Upper lobe of right lung (tissue), 1 donor: ENCODE data around the gene GPR3. TPM values are rescaled to one million over a fixed set of nuclear protein-coding genes. Genes with fewer than 3 reads are reported as not detected.

ENCODE experiments used
- ATAC-seq: fragments of 200-7000 bp; cut with Tn5 transposase; one replicate; pipeline ENCODE4 v1.9.1; 2020; ENCODE audit warnings: mild to moderate bottlenecking, moderate library complexity
- DNase-seq: peaks from one replicate; pipeline ENCODE4 v3.0.0-alpha.2; 2020
- H3K27ac ChIP-seq: fragments of 200-600 bp; one replicate; pipeline ENCODE4 v1.8.0; 2022
- H3K27me3 ChIP-seq: fragments of 200-600 bp; one replicate; pipeline ENCODE4 v1.8.0; 2022; ENCODE audit warnings: mild to moderate bottlenecking
- H3K36me3 ChIP-seq: fragments of 200-600 bp; one replicate; pipeline ENCODE4 v1.8.0; 2022
- H3K4me1 ChIP-seq: fragments of 200-600 bp; one replicate; pipeline ENCODE4 v1.8.0; 2022
- H3K4me3 ChIP-seq: fragments of 200-600 bp; one replicate; pipeline ENCODE4 v1.8.0; 2022; ENCODE audit warnings: mild to moderate bottlenecking
- H3K9me3 ChIP-seq: fragments of 200-600 bp; one replicate; pipeline ENCODE4 v1.8.0; 2022
- intact Hi-C: fragments of 100-400 bp; cut with DNase I; formaldehyde crosslinking; loops from one replicate; pipeline ENCODE4 v1.11.0; 2022
- total RNA-seq: library from RNA; stranded (reverse); fragmentation: NEBNext Ultra II Directional; extraction: Animal tissue kit (Norgen Biotek cat#: 25700); gene quantifications from one replicate; pipeline ENCODE4 v1.2.1, GENCODE V29; 2021
- TF ChIP-seq, protein P1 (sequence below): fragments of 200-600 bp; IDR thresholded peaks from one replicate; pipeline ENCODE4 v1.8.0; 2022; ENCODE audit warnings: antibody characterized with exemption
- donor health status: DM: no; HTN: yes; CAD: no; lungs with severe emphysema.

GPR3 gene
- total RNA-seq, 1 donor from 2014 or later, result 0.90 TPM

GRCh38 chr1:27436204-27437159, 44.1 kb downstream of the GPR3 start:
- peaks cover 70% of the 10 kb centered on the region for H3K4me1 ChIP-seq
- peak overlapping the region; percentile 1 for H3K4me3 ChIP-seq
- intact Hi-C loops, result no loop called here
- no peaks in the 10 kb centered on the region for H3K9me3 ChIP-seq
- ATAC-seq, result peak; percentile 93
- TF ChIP-seq, protein P1, sequence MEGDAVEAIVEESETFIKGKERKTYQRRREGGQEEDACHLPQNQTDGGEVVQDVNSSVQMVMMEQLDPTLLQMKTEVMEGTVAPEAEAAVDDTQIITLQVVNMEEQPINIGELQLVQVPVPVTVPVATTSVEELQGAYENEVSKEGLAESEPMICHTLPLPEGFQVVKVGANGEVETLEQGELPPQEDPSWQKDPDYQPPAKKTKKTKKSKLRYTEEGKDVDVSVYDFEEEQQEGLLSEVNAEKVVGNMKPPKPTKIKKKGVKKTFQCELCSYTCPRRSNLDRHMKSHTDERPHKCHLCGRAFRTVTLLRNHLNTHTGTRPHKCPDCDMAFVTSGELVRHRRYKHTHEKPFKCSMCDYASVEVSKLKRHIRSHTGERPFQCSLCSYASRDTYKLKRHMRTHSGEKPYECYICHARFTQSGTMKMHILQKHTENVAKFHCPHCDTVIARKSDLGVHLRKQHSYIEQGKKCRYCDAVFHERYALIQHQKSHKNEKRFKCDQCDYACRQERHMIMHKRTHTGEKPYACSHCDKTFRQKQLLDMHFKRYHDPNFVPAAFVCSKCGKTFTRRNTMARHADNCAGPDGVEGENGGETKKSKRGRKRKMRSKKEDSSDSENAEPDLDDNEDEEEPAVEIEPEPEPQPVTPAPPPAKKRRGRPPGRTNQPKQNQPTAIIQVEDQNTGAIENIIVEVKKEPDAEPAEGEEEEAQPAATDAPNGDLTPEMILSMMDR, result no peak
- peak overlapping the region; percentile 80 for H3K27ac ChIP-seq
- DNase-seq, result no peak
- H3K36me3 ChIP-seq, result no peaks in the 10 kb centered on the region
- H3K27me3 ChIP-seq, result no peaks in the 10 kb centered on the region

DNA sequence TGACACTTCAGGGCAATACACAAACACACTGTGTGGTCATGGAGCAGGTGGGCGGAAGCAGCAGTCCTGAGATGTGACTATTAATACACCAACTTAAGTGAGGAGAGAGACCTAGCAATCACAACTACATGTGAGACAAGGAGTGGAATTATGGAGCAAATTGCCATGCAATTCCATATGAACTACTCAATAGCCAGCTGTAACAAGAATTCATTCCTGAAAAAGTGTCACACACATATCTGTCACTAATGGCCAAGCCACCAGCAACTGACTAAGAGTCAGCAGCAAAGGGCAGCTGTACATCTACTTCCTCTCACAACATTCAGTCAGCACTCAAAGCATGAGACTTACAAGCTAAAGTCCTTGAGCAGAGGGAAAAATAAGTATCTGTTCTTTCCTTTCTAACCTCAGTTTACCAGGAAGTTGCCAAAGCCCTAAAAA, 46.2 kb downstream of the GPR3 start:
- H3K36me3 ChIP-seq, result no peaks in the 10 kb centered on the region
- H3K9me3 ChIP-seq, result no peaks in the 10 kb centered on the region
- ATAC-seq (peak; percentile 19), DNase-seq (no peak)
- TF ChIP-seq, protein P1, result no peak
- H3K4me3 ChIP-seq, result no peak overlapping the region
- peak overlapping the region; percentile 33 for H3K27ac ChIP-seq
- intact Hi-C loops, result no loop called here
- no peaks in the 10 kb centered on the region for H3K27me3 ChIP-seq
- peaks cover 56% of the 10 kb centered on the region for H3K4me1 ChIP-seq

DNA sequence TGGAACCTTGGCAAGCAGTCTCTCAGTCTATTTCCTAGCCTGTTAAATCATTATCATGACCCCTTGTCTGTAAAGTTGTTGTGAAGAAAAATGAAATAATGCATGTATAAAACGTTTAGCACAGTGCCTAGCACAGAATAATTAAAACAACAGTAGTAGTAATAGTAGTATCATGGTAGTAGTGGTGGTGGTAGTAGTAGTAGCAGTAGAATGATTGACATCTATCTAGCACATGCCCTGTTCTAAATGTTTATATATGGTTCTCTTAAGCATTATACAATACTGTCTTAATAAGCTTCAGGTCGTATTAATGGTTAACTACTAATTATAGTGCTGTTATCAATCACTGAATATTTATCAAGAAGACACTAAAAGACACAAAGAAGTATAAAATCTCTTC, 46.7 kb downstream of the GPR3 start:
- no peaks in the 10 kb centered on the region for H3K36me3 ChIP-seq
- ATAC-seq (no peak), DNase-seq (no peak)
- H3K4me1 ChIP-seq, result peaks cover 51% of the 10 kb centered on the region
- intact Hi-C loops, result no loop called here
- TF ChIP-seq, protein P1, result no peak
- no peak overlapping the region for H3K4me3 ChIP-seq
- H3K27me3 ChIP-seq, result no peaks in the 10 kb centered on the region
- no peaks in the 10 kb centered on the region for H3K9me3 ChIP-seq
- peak overlapping the region; percentile 33 for H3K27ac ChIP-seq

- ATAC-seq (no peak), DNase-seq (no peak)
- intact Hi-C loops, result no loop called here
- TF ChIP-seq, protein P1, result no peak
- Histone ChIP-seq H3K27me3 (no peaks in the 10 kb centered on the region), H3K4me3 (no peak overlapping the region), H3K4me1 (peaks cover 13% of the 10 kb centered on the region), H3K36me3 (peaks cover 17% of the 10 kb centered on the region), H3K9me3 (no peaks in the 10 kb centered on the region), H3K27ac (no peak overlapping the region)
Observed at GRCh38 chr1:27444632-27445031, 52.2 kb downstream of the GPR3 start.

Other genes with a start within 250 kb of the GPR3 start
- gene SLC9A1, start 237.5 kb upstream of the GPR3 start, total RNA-seq, result 62.4 TPM
- 44.1 TPM for gene WDTC1, start 158.0 kb upstream of the GPR3 start, total RNA-seq
- 36.7 TPM for gene TMEM222, start 70.5 kb upstream of the GPR3 start, total RNA-seq
- 30.6 TPM for gene SYTL1, start 50.6 kb upstream of the GPR3 start, total RNA-seq
- gene MAP3K6, start 25.7 kb upstream of the GPR3 start, total RNA-seq, result 144 TPM
- gene FCN3, start 17.8 kb upstream of the GPR3 start, total RNA-seq, result 826 TPM
- 1.2 TPM for gene CD164L2, start 9.3 kb upstream of the GPR3 start, total RNA-seq
- 156 TPM for gene WASF2, start 97.5 kb downstream of the GPR3 start, total RNA-seq
- gene AHDC1, start 211.5 kb downstream of the GPR3 start, total RNA-seq, result 34.2 TPM
- 149 TPM for gene FGR, start 242.6 kb downstream of the GPR3 start, total RNA-seq